Right renal cortex interstitium (tissue), 3 donors: Measurements from ENCODE around the gene TRIM42. TPM values are rescaled to one million over a fixed set of nuclear protein-coding genes. Genes with fewer than 3 reads are reported as not detected.

Experiments used
- DNase-seq, 3 donors: peaks; one replicate each; pipeline ENCODE4 v3.0.0-alpha.2; 2013; ENCODE audit warnings: low read depth in 3 of 3, low spot score in 2 of 3
- polyA plus RNA-seq, 3 donors: library from polyadenylated mRNA; unstranded; fragments of 120-200 nt; gene quantifications; one replicate each; pipeline ENCODE4 v1.2.1, GENCODE V29; 2013; ENCODE audit not compliant: insufficient read length in 3 of 3

TRIM42 gene
- polyA plus RNA-seq = not detected

GRCh38 chr3:140677764-140678163 is at the start of gene TRIM42:
Gene TRIM42, plus strand, starts transcription at chr3:140678064. Its CDS starts 166 bp downstream, at chr3:140678230.
- no peak for DNase-seq

GRCh38 chr3:140628606-140629005 is 49.3 kb upstream of the TRIM42 start:
- no peak for DNase-seq

GRCh38 chr3:140629357-140630137 is 48.3 kb upstream of the TRIM42 start:
- DNase-seq = no peak

- DNase-seq = no peak
These were observed 47.5 kb upstream of the TRIM42 start for GRCh38 chr3:140630366-140630765.

GRCh38 chr3:140630866-140631265 is 47.0 kb upstream of the TRIM42 start:
- no peak for DNase-seq

GRCh38 chr3:140635276-140635675 is 42.6 kb upstream of the TRIM42 start:
- DNase-seq = no peak

- DNase-seq = no peak
These were observed 41.3 kb upstream of the TRIM42 start for GRCh38 chr3:140636406-140637138.

GRCh38 chr3:140651287-140651686 is 26.6 kb upstream of the TRIM42 start:
- DNase-seq = no peak

- no peak for DNase-seq
These were observed 22.2 kb upstream of the TRIM42 start for GRCh38 chr3:140655678-140656077.

GRCh38 chr3:140664111-140664510 is 13.8 kb upstream of the TRIM42 start:
- no peak for DNase-seq

- DNase-seq = no peak
These were observed 4.7 kb downstream of the TRIM42 start for GRCh38 chr3:140682586-140682985.

GRCh38 chr3:140686128-140686527 is 8.3 kb downstream of the TRIM42 start:
- DNase-seq = no peak

- no peak for DNase-seq
These were observed 9.1 kb downstream of the TRIM42 start for GRCh38 chr3:140686948-140687347.

- DNase-seq = no peak
These were observed 17.6 kb downstream of the TRIM42 start for GRCh38 chr3:140695361-140696061.

GRCh38 chr3:140699516-140700231 is 21.8 kb downstream of the TRIM42 start:
- no peak for DNase-seq

- DNase-seq = no peak
These were observed 24.4 kb downstream of the TRIM42 start for GRCh38 chr3:140702281-140702680.

GRCh38 chr3:140703496-140703895 is 25.6 kb downstream of the TRIM42 start:
- no peak for DNase-seq

- no peak for DNase-seq
These were observed 26.9 kb downstream of the TRIM42 start for GRCh38 chr3:140704733-140705132.

GRCh38 chr3:140705954-140706353 is 28.1 kb downstream of the TRIM42 start:
- DNase-seq = no peak

GRCh38 chr3:140706360-140706759 is 28.5 kb downstream of the TRIM42 start:
- no peak for DNase-seq

GRCh38 chr3:140708815-140709214 is 31.0 kb downstream of the TRIM42 start:
- no peak for DNase-seq
